ENCODE measurements around the gene CACNB1. TPM values are rescaled to one million over a fixed set of nuclear protein-coding genes. Genes with fewer than 3 reads are reported as not detected.
A peak's percentile ranks its signal among the peaks of the same experiment; 100 is the strongest.

The CACNB1 gene
- total RNA-seq, 1 experiment from 2014 or later: 44.1 TPM

DNA sequence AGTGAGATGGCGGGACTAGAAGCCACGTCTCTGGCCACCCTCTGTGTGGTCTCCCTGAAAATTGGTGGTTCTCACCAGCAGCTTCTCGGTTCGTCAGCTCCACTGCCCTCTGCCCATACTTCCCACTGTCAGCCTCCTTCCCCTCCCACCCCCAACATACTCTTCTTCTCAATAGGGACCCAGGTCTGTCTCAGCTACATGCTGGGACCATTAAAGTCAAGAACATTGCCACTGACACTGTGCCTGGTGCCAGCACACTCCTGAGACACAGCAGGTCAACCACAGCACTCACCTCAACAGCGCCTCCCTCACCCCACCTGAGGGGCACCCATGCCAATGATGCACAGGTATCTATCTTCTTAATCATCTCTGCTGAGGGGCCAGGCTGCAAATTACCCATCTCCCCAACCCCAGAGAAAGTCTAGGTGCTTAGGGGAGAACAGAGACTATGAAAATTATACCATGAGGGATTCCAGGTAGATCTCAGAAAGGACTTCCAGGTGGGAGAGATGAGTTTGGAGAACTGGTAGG is 47.3 kb downstream of the CACNB1 start:
- TF ChIP-seq, protein P1, sequence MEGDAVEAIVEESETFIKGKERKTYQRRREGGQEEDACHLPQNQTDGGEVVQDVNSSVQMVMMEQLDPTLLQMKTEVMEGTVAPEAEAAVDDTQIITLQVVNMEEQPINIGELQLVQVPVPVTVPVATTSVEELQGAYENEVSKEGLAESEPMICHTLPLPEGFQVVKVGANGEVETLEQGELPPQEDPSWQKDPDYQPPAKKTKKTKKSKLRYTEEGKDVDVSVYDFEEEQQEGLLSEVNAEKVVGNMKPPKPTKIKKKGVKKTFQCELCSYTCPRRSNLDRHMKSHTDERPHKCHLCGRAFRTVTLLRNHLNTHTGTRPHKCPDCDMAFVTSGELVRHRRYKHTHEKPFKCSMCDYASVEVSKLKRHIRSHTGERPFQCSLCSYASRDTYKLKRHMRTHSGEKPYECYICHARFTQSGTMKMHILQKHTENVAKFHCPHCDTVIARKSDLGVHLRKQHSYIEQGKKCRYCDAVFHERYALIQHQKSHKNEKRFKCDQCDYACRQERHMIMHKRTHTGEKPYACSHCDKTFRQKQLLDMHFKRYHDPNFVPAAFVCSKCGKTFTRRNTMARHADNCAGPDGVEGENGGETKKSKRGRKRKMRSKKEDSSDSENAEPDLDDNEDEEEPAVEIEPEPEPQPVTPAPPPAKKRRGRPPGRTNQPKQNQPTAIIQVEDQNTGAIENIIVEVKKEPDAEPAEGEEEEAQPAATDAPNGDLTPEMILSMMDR (IDR thresholded peaks at IDR 0.05; ENCODE audit: unreplicated experiment): no peak
- BruUV-seq (replicated peaks): no TSS peak
- Mint-ChIP-seq H3K36me3 (ENCODE audit: insufficient read depth, unreplicated experiment) (peaks cover 40% of the 10 kb centered on the region), H3K4me1 (ENCODE audit: low read depth, unreplicated experiment) (peaks cover 32% of the 10 kb centered on the region), H3K4me3 (ENCODE audit: low read depth, unreplicated experiment) (peak overlapping the region; percentile 95), H3K27ac (ENCODE audit: unreplicated experiment) (no peak overlapping the region), H3K9me3 (ENCODE audit: low read depth, unreplicated experiment) (no peaks in the 10 kb centered on the region), H3K27me3 (ENCODE audit: unreplicated experiment) (peaks cover 85% of the 10 kb centered on the region)
- intact Hi-C loops (cut with micrococcal nuclease; ENCODE audit: unreplicated experiment): loop anchor here (5.0 kb wide), 3 partner anchors 323 to 398 kb away; partner anchors contain the start of genes CWC25 and PSMB3
- DNase-seq: no peak
- CTCF ChIA-PET: interaction anchor here (0.6 to 6.1 kb wide), 6 partner anchors 25 to 499 kb away, joined by 3 to 502 read pairs (median 4); no protein-coding TSS in a partner anchor

DNA sequence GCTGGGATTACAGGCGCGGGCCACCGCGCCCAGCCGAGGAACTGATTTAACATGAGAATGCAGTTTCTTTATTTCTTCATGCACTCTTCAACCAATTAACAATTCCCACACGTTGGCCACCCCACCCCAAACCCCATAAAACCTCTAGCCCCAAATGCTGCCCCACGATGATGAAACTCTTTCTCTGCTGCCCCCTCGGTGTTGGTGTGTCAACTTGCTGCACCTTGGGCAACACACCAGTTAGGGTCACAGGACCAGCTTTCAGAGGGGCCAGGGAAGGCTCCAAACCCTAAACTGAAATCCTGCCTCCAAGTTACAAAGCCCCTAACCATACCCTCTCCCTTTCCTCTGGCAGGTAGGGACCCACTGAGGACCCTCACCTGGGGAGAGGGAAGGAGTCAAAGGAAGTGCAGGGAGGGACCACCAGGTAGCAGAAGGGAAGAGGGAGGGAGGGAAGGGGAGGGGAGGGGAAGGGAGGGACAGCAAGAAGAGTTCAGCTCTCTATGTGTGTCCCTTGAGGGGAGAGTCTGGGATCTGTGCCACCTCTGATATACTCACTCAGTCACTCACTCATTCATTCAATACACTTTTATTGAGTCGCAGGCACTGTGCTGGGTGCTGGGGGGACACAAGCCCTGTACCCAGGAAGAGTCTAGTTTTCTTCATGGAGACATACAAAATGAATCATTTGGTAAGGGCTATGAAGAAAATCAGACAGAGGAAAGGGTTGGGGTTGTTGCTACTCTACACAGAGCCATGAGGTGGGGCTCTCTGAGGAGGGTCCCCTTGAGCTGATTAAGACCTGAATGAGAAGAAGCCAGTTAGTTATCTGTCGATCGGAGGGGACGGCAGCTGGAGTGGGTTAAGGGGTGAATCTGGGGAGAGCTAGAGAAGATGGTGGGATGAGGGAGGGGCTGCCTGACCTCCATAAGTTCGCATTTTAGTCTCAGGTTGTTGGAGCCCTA is 50.0 kb downstream of the CACNB1 start:
- CTCF ChIA-PET: interaction anchor here (0.6 to 5.1 kb wide), 9 partner anchors 9 to 276 kb away, joined by 3 to 41 read pairs (median 4); partner anchors contain the start of gene RPL19
- BruUV-seq (replicated peaks): no TSS peak
- Mint-ChIP-seq H3K36me3 (ENCODE audit: insufficient read depth, unreplicated experiment) (peaks cover 14% of the 10 kb centered on the region), H3K4me3 (ENCODE audit: low read depth, unreplicated experiment) (no peak overlapping the region), H3K4me1 (ENCODE audit: low read depth, unreplicated experiment) (peaks cover 18% of the 10 kb centered on the region), H3K27me3 (ENCODE audit: unreplicated experiment) (peaks cover 77% of the 10 kb centered on the region), H3K9me3 (ENCODE audit: low read depth, unreplicated experiment) (no peaks in the 10 kb centered on the region), H3K27ac (ENCODE audit: unreplicated experiment) (no peak overlapping the region)
- intact Hi-C loops (cut with micrococcal nuclease; ENCODE audit: unreplicated experiment): loop anchor here (10.0 kb wide), 1 partner anchor 1993 kb away; no protein-coding TSS in a partner anchor
- DNase-seq: no peak
- TF ChIP-seq, protein P1 (IDR thresholded peaks at IDR 0.05; ENCODE audit: unreplicated experiment): peak; percentile 16

DNA sequence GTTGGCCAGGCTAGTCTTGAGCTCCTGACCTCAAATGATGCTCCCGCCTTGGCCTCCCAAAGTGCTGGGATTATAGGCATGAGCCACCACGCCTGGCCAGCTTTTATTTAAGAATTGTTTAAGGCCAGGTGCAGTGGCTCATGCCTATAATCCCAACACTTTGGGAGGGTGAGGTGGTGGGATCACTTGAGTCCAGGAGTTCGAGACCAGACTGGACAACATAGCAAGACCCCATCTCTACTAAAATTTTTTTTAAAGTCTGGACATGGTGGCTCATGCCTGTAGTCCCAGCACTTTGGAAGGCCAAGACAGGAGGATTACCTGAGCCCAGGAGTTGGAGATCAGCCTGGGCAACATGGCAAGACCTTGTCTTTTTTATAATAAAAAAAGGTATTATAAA is 51.2 kb downstream of the CACNB1 start:
- Mint-ChIP-seq H3K36me3 (ENCODE audit: insufficient read depth, unreplicated experiment) (peaks cover 5% of the 10 kb centered on the region), H3K27ac (ENCODE audit: unreplicated experiment) (no peak overlapping the region), H3K4me1 (ENCODE audit: low read depth, unreplicated experiment) (peaks cover 11% of the 10 kb centered on the region), H3K9me3 (ENCODE audit: low read depth, unreplicated experiment) (no peaks in the 10 kb centered on the region), H3K4me3 (ENCODE audit: low read depth, unreplicated experiment) (no peak overlapping the region), H3K27me3 (ENCODE audit: unreplicated experiment) (peaks cover 65% of the 10 kb centered on the region)
- BruUV-seq (replicated peaks): no TSS peak
- no peak for DNase-seq
- intact Hi-C loops (cut with micrococcal nuclease; ENCODE audit: unreplicated experiment): loop anchor here (10.0 kb wide), 1 partner anchor 1991 kb away; no protein-coding TSS in a partner anchor
- CTCF ChIA-PET: interaction anchor here (0.6 to 5.1 kb wide), 14 partner anchors 10 to 498 kb away, joined by 3 to 41 read pairs (median 4); no protein-coding TSS in a partner anchor
- TF ChIP-seq, protein P1 (IDR thresholded peaks at IDR 0.05; ENCODE audit: unreplicated experiment): no peak

DNA sequence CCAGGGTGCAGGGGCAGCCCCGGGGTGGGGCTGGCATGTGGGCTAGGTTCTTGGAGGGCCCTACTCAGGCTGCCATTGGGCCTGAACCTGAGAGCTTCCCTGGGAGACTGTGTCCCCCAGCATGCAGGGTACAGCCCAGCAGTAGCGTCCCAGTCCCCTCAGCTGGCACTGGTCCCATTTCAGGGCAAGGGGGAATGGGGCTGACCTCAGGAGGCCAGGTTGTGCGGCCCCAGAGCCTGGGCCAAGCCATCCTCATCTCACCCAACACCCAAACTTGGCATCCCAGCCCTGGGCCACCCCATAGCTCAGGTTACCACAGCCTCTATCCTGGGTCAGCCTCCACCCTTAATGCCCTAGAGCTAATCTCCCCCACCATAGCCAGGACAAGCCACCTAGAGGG is 52.3 kb downstream of the CACNB1 start:
- Mint-ChIP-seq H3K27me3 (ENCODE audit: unreplicated experiment) (peaks cover 54% of the 10 kb centered on the region), H3K4me1 (ENCODE audit: low read depth, unreplicated experiment) (peaks cover 11% of the 10 kb centered on the region), H3K27ac (ENCODE audit: unreplicated experiment) (no peak overlapping the region), H3K9me3 (ENCODE audit: low read depth, unreplicated experiment) (no peaks in the 10 kb centered on the region), H3K4me3 (ENCODE audit: low read depth, unreplicated experiment) (no peak overlapping the region), H3K36me3 (ENCODE audit: insufficient read depth, unreplicated experiment) (peaks cover 1% of the 10 kb centered on the region)
- BruUV-seq (replicated peaks): no TSS peak
- DNase-seq: no peak
- intact Hi-C loops (cut with micrococcal nuclease; ENCODE audit: unreplicated experiment): loop anchor here (10.0 kb wide), 1 partner anchor 1990 kb away; no protein-coding TSS in a partner anchor
- TF ChIP-seq, protein P1 (IDR thresholded peaks at IDR 0.05; ENCODE audit: unreplicated experiment): no peak
- CTCF ChIA-PET: interaction anchor here (0.5 to 5.1 kb wide), 10 partner anchors 8 to 1366 kb away, joined by 3 to 41 read pairs (median 8); no protein-coding TSS in a partner anchor

Data from Calu3 (cell line).